Nephron (organoid): ENCODE data around the gene AGAP1.

ENCODE experiments used
- H3K27ac Mint-ChIP-seq, 3 experiments: 2 replicates each; pipeline ENCODE4 v1.8.0; 2020; ENCODE audit warnings: mixed read lengths in 3 of 3, mild to moderate bottlenecking in 2 of 3, moderate library complexity in 1 of 3
- H3K27me3 Mint-ChIP-seq: 2 replicates; pipeline ENCODE4 v1.8.0; 2021; ENCODE audit warnings: low read depth, mild to moderate bottlenecking, moderate library complexity, mixed read lengths
- H3K36me3 Mint-ChIP-seq: 2 replicates; pipeline ENCODE4 v1.8.0; 2020; ENCODE audit warnings: low read depth, mixed read lengths
- H3K4me1 Mint-ChIP-seq: 2 replicates; pipeline ENCODE4 v1.8.0; 2020; ENCODE audit warnings: mixed read lengths
- H3K4me3 Mint-ChIP-seq, 3 experiments: 2 replicates each; pipeline ENCODE4 v1.8.0; 2020; ENCODE audit warnings: mild to moderate bottlenecking in 3 of 3, mixed read lengths in 3 of 3, moderate library complexity in 2 of 3
- H3K9me3 Mint-ChIP-seq: 2 replicates; pipeline ENCODE4 v1.8.0; 2020; ENCODE audit warnings: mixed read lengths
- CTCF ChIP-seq, 3 experiments: fragments of 200-600 bp; sonication (generic); IDR thresholded peaks; one replicate each; pipeline ENCODE4 v1.5.0; 2021; ENCODE audit warnings: antibody characterized with exemption in 3 of 3; ENCODE audit not compliant: unreplicated experiment in 3 of 3

Gene AGAP1

GRCh38 chr2:235511751-235512698, 18.2 kb downstream of the AGAP1 start:
- no peak overlapping the region for H3K4me3 Mint-ChIP-seq
- no peak for TF ChIP-seq CTCF (IDR thresholded peaks at IDR 0.05; ENCODE audit: unreplicated experiment in 3 of 3)
- H3K27ac Mint-ChIP-seq = peak overlapping the region in 1 of 3 experiments; percentile 88
- peaks cover 38% of the 10 kb centered on the region for H3K4me1 Mint-ChIP-seq
- no peaks in the 10 kb centered on the region for H3K9me3 Mint-ChIP-seq
- H3K36me3 Mint-ChIP-seq = peaks cover 6% of the 10 kb centered on the region
- no peaks in the 10 kb centered on the region for H3K27me3 Mint-ChIP-seq

GRCh38 chr2:235512699-235513053, 18.8 kb downstream of the AGAP1 start:
- H3K4me3 Mint-ChIP-seq = no peak overlapping the region
- peak overlapping the region in 2 of 3 experiments; percentile 45 to 88 for H3K27ac Mint-ChIP-seq
- peaks cover 6% of the 10 kb centered on the region for H3K36me3 Mint-ChIP-seq
- peaks cover 37% of the 10 kb centered on the region for H3K4me1 Mint-ChIP-seq
- no peaks in the 10 kb centered on the region for H3K27me3 Mint-ChIP-seq
- H3K9me3 Mint-ChIP-seq = no peaks in the 10 kb centered on the region
- no peak for TF ChIP-seq CTCF (IDR thresholded peaks at IDR 0.05; ENCODE audit: unreplicated experiment in 3 of 3)

- peak overlapping the region in 2 of 3 experiments; percentile 63 to 65 for H3K27ac Mint-ChIP-seq
- H3K36me3 Mint-ChIP-seq = peaks cover 6% of the 10 kb centered on the region
- H3K4me1 Mint-ChIP-seq = peaks cover 36% of the 10 kb centered on the region
- H3K9me3 Mint-ChIP-seq = no peaks in the 10 kb centered on the region
- no peak overlapping the region for H3K4me3 Mint-ChIP-seq
- no peak for TF ChIP-seq CTCF (IDR thresholded peaks at IDR 0.05; ENCODE audit: unreplicated experiment in 3 of 3)
- no peaks in the 10 kb centered on the region for H3K27me3 Mint-ChIP-seq
These were observed 20.3 kb downstream of the AGAP1 start for GRCh38 chr2:235513984-235514626.

- H3K4me3 Mint-ChIP-seq = no peak overlapping the region
- H3K36me3 Mint-ChIP-seq = peaks cover 6% of the 10 kb centered on the region
- H3K27me3 Mint-ChIP-seq = no peaks in the 10 kb centered on the region
- peaks cover 36% of the 10 kb centered on the region for H3K4me1 Mint-ChIP-seq
- TF ChIP-seq CTCF (IDR thresholded peaks at IDR 0.05; ENCODE audit: unreplicated experiment in 3 of 3) = no peak
- no peaks in the 10 kb centered on the region for H3K9me3 Mint-ChIP-seq
- H3K27ac Mint-ChIP-seq = no peak overlapping the region
These were observed 21.0 kb downstream of the AGAP1 start for GRCh38 chr2:235514627-235515363.

GRCh38 chr2:235515364-235515742, 21.5 kb downstream of the AGAP1 start:
- H3K9me3 Mint-ChIP-seq = no peaks in the 10 kb centered on the region
- peaks cover 10% of the 10 kb centered on the region for H3K36me3 Mint-ChIP-seq
- TF ChIP-seq CTCF (IDR thresholded peaks at IDR 0.05; ENCODE audit: unreplicated experiment in 3 of 3) = no peak
- no peaks in the 10 kb centered on the region for H3K27me3 Mint-ChIP-seq
- H3K4me1 Mint-ChIP-seq = peaks cover 35% of the 10 kb centered on the region
- H3K27ac Mint-ChIP-seq = no peak overlapping the region
- no peak overlapping the region for H3K4me3 Mint-ChIP-seq
